Lower leg skin (tissue), 4 donors: ENCODE results near the gene STOM. TPM values are rescaled to one million over a fixed set of nuclear protein-coding genes. Genes with fewer than 3 reads are reported as not detected.
"Not testable (repeated sequence)": the region's sequence is repeated elsewhere in the genome, so short reads cannot be mapped to it uniquely, and the experiment has no call there.

Experiments
- DNase-seq, 2 donors: peaks; one replicate each; pipeline ENCODE4 v3.0.0-alpha.2; 2019; ENCODE audit warnings: low spot score in 2 of 2
- H3K4me3 ChIP-seq: fragments of 200-600 bp; sonication (generic); 2 replicates; pipeline ENCODE4 v1.5.1; 2017; ENCODE audit warnings: mild to moderate bottlenecking, low read depth; ENCODE audit not compliant: poor library complexity, severe bottlenecking
- POLR2A ChIP-seq, 2 donors: fragments of 450-650 bp; IDR thresholded peaks; one replicate each; pipeline ENCODE4 v1.6.1; 2016 to 2017; ENCODE audit warnings: antibody characterized with exemption in 2 of 2, mild to moderate bottlenecking in 1 of 2, moderate library complexity in 1 of 2
- WGBS, 2 donors: methylation state at CpG; one replicate each; pipeline ENCODE4 v1.1.5; 2018; 5-methylcytosine and 5-hydroxymethylcytosine counted together
- intact Hi-C: fragments of 100-400 bp; cut with DNase I; formaldehyde crosslinking; loops from one replicate; pipeline ENCODE4 v1.15.0; 2023; ENCODE audit warnings: low total_unique reads
- total RNA-seq, 4 donors: library from RNA; depleted of rRNA; stranded (reverse); fragments of >200 nt; gene quantifications; one replicate each; pipeline ENCODE4 v1.1.0, GENCODE V29; 2016
- TF ChIP-seq, protein P1 (sequence below), 3 donors: fragments of 450-650 bp; IDR thresholded peaks; one replicate each; pipeline ENCODE4 v1.5.1; 2016; ENCODE audit warnings: antibody characterized with exemption in 3 of 3, mild to moderate bottlenecking in 3 of 3, moderate library complexity in 2 of 3

Gene STOM
- total RNA-seq, 4 donors from 2014 or later = 131 to 323 (median 208) TPM

DNA sequence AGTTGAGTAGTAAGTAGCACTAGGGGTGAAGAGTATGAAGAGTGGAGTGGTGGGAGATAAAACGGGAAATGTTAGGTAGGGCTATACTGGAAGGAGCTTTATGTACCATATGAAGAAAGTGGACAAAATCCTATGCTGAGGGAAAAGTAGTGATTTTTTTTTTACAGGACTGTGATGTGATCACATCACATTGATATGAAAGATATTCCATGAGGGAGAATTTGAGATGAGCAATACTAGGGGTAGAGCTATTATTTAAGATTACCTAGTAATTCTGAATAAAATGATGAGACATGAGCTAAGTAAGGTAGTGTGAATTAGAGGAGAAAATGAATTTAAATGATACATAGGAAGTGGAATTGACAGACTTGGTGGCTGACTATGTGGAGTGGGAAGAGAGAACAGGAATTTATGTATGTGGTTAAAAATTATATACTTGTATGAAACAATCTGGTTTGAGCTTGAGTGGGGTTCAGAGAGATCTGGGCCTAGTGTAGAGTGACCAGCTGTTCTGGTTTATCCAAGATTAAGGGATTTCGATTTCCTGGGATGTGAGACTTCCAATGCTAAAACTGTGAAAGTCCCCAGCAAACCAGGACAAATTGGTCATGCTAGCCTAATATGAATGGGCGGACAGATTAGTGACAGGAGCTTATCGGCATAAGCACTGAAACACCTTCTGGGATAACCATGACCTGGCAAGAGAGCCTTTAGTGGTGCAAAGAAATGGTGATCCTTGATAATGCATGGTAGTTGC, 29.3 kb upstream of the STOM start:
- H3K4me3 ChIP-seq = no peak overlapping the region
- intact Hi-C loops = loop anchor here (5.0 kb wide), 1 partner anchor 77 kb away; no protein-coding TSS in a partner anchor
- DNase-seq = no peak
- WGBS, 2 donors = 77 to 83% methylated on average over 4 of the region's 4 CpGs
- TF ChIP-seq, protein P1, sequence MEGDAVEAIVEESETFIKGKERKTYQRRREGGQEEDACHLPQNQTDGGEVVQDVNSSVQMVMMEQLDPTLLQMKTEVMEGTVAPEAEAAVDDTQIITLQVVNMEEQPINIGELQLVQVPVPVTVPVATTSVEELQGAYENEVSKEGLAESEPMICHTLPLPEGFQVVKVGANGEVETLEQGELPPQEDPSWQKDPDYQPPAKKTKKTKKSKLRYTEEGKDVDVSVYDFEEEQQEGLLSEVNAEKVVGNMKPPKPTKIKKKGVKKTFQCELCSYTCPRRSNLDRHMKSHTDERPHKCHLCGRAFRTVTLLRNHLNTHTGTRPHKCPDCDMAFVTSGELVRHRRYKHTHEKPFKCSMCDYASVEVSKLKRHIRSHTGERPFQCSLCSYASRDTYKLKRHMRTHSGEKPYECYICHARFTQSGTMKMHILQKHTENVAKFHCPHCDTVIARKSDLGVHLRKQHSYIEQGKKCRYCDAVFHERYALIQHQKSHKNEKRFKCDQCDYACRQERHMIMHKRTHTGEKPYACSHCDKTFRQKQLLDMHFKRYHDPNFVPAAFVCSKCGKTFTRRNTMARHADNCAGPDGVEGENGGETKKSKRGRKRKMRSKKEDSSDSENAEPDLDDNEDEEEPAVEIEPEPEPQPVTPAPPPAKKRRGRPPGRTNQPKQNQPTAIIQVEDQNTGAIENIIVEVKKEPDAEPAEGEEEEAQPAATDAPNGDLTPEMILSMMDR (IDR thresholded peaks at IDR 0.05) = no peak
- no peak for TF ChIP-seq POLR2A (IDR thresholded peaks at IDR 0.05)

DNA sequence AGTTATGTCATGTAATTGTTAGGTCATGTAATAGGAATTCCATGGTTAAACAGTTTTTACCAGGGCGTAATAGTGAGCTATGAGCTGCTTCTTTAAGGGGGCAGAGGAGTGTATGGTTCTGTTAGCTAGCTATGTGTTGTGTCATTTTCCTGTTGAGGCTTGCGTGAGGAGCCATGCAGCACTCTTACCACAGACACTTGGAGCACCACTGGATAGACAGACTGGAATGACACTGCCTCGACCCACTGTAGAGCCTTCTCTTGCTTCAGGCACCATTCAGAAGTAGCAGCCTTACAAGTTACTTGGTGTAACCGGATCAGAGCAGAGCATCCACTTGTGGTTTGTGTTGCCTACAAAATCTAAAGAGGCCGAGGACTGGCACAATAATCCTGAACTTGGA, 28.3 kb upstream of the STOM start:
- H3K4me3 ChIP-seq = no peak overlapping the region
- TF ChIP-seq, protein P1 (IDR thresholded peaks at IDR 0.05) = no peak
- no peak for TF ChIP-seq POLR2A (IDR thresholded peaks at IDR 0.05)
- WGBS, 2 donors = 52 to 63% methylated on average over 5 of the region's 5 CpGs
- intact Hi-C loops = loop anchor here (5.0 kb wide), 1 partner anchor 76 kb away; no protein-coding TSS in a partner anchor
- DNase-seq = peak in 1 of 2 donors; percentile 42

DNA sequence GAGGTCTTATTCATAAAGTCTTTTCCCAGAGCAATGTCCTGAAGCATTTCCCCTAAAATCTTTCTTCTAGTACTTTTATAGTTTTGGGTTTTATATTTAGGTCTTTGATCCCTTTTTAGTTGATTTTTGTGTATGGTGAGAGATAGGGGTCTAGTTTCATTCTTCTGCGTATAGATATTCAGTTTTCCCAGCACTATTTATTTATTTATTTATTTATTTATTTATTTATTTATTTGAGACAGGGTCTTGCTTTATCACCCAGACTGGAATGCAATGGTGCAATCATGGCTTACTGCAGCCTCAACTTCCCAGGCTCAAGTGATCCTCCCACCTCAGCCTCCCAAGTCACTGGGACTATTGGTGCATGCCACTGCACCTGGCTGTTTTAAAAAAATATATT, 27.2 kb upstream of the STOM start:
- DNase-seq, H3K4me3 ChIP-seq: not testable (repeated sequence)
- 97 to 100% methylated on average over 1 of the region's 1 CpG for WGBS, 2 donors
- intact Hi-C loops = loop anchor here (5.0 kb wide), 1 partner anchor 75 kb away; no protein-coding TSS in a partner anchor

DNA sequence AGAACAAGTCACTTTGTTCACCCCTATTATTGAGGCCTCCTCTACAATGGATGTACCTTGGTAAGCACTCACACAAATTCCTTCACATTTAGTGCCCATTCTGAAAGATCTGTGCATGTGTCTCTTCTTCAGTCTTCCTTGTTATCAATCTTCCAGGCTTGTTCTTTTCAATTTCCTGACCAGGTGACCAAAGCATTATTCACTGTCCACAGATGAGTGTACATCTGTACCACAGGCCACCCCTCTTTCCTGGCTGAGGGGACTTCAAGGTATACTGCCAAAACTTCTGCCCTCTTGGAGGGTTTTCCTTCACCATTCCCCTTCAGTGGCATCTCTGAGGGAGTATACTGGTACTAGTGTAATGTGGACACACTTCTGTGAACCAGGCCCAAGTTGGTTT, 25.5 kb upstream of the STOM start:
- intact Hi-C loops = loop anchor here (5.0 kb wide), 1 partner anchor 73 kb away; no protein-coding TSS in a partner anchor
- H3K4me3 ChIP-seq = no peak overlapping the region
- TF ChIP-seq, protein P1 (IDR thresholded peaks at IDR 0.05) = no peak
- TF ChIP-seq POLR2A (IDR thresholded peaks at IDR 0.05) = no peak
- no peak for DNase-seq

DNA sequence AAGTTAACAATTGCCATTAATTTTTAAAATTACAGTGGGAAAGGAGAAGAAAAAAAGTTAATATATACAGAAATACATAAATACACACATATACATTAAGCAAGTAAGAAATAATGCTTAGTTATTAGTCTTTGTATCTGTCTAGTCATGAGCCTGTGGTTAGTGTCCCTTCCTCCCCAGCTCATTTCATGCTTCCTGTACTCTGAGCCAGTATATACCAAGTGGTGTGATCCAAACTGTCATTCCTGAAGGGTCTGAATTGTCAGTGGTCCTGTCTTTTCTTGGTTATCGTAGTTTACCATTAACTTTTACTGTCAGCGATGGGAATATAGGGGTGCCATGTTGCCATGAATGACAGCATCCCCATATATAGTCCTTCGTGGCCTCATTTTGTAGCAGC, 24.2 kb upstream of the STOM start:
- no peak for DNase-seq
- H3K4me3 ChIP-seq = no peak overlapping the region
- WGBS, 2 donors = 91 to 100% methylated on average over 3 of the region's 3 CpGs
- intact Hi-C loops = no loop called here
- TF ChIP-seq, protein P1 (IDR thresholded peaks at IDR 0.05) = no peak
- no peak for TF ChIP-seq POLR2A (IDR thresholded peaks at IDR 0.05)

DNA sequence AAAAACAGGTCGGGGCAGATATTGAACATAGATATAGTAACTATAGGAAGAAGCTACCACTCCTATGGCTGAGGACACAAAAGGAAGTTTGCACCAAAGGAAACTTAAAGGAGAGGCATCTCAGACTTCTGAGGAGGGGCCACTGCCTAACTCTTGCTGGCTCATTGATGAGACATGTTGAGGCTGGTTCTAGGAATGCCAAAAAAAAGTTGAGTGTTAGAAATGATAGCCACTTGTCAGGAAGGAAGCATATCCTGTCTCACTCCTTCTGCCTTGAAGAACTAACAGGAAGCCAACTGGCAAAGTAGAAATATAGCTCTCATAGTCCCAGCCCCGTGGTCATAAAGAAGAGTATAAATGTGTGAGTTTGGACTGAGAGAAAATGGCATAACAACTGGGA, 23.3 kb upstream of the STOM start:
- H3K4me3 ChIP-seq = no peak overlapping the region
- TF ChIP-seq POLR2A (IDR thresholded peaks at IDR 0.05) = no peak
- TF ChIP-seq, protein P1 (IDR thresholded peaks at IDR 0.05) = no peak
- whole genome bisulfite sequencing, 2 donors = 33 to 35% methylated on average over 2 of the region's 2 CpGs
- DNase-seq = no peak
- intact Hi-C loops = no loop called here
